Endodermal cell (in vitro differentiated cells): ENCODE measurements around the gene PCP2. TPM values are rescaled to one million over a fixed set of nuclear protein-coding genes. Genes with fewer than 3 reads are reported as not detected.

Experiments used
- DNase-seq: peaks from one replicate; pipeline ENCODE4 v3.0.0-alpha.2; 2017
- H3K27ac ChIP-seq: 2 replicates; pipeline ENCODE4 v1.5.1; 2013; ENCODE audit warnings: mild to moderate bottlenecking, low read depth, low read length, moderate library complexity
- H3K27me3 ChIP-seq: 2 replicates; pipeline ENCODE4 v1.6.1; 2013; ENCODE audit warnings: mild to moderate bottlenecking, low read length, moderate library complexity; ENCODE audit not compliant: insufficient read depth, control insufficient read depth, poor library complexity, severe bottlenecking
- H3K36me3 ChIP-seq: 2 replicates; pipeline ENCODE4 v1.7.0; 2013; ENCODE audit warnings: mild to moderate bottlenecking, low read length, moderate library complexity; ENCODE audit not compliant: control insufficient read depth, insufficient read depth
- H3K4me1 ChIP-seq: one replicate; pipeline ENCODE4 v1.7.0; 2013; ENCODE audit warnings: low read length; ENCODE audit not compliant: control insufficient read depth, insufficient read depth
- H3K4me3 ChIP-seq: 2 replicates; pipeline ENCODE4 v1.5.1; 2013; ENCODE audit warnings: mild to moderate bottlenecking, low read length, moderate library complexity
- H3K9ac ChIP-seq: 2 replicates; pipeline ENCODE4 v1.6.1; 2013; ENCODE audit warnings: mild to moderate bottlenecking, low read length, moderate library complexity; ENCODE audit not compliant: poor library complexity, severe bottlenecking; ENCODE audit errors: extremely low read depth
- H3K9me3 ChIP-seq: 2 replicates; pipeline ENCODE4 v1.6.1; 2013; ENCODE audit warnings: mild to moderate bottlenecking, low read length, moderate library complexity; ENCODE audit not compliant: control insufficient read depth
- H3K27ac Mint-ChIP-seq: 2 replicates; pipeline ENCODE4 v1.8.0; 2020; ENCODE audit warnings: mixed read lengths
- H3K27me3 Mint-ChIP-seq: 2 replicates; pipeline ENCODE4 v1.8.0; 2021; ENCODE audit warnings: mild to moderate bottlenecking, mixed read lengths; ENCODE audit not compliant: insufficient read depth
- H3K36me3 Mint-ChIP-seq: 2 replicates; pipeline ENCODE4 v1.8.0; 2020; ENCODE audit warnings: low read depth, mixed read lengths
- H3K4me1 Mint-ChIP-seq: 2 replicates; pipeline ENCODE4 v1.8.0; 2020; ENCODE audit warnings: mixed read lengths
- H3K4me3 Mint-ChIP-seq: 2 replicates; pipeline ENCODE4 v1.8.0; 2020; ENCODE audit warnings: mild to moderate bottlenecking, moderate library complexity, mixed read lengths
- H3K9me3 Mint-ChIP-seq: 2 replicates; pipeline ENCODE4 v1.8.0; 2020; ENCODE audit warnings: mild to moderate bottlenecking, mixed read lengths
- WGBS, 2 experiments: methylation state at CpG; one replicate each; pipeline versions ENCODE4 v1.1.5 to v1.1.7; 2013; ENCODE audit warnings: missing lambda C conversion rate in 2 of 2, mixed read lengths in 1 of 2; ENCODE audit not compliant: insufficient coverage in 1 of 2, insufficient read length in 1 of 2; 5-methylcytosine and 5-hydroxymethylcytosine counted together
- total RNA-seq, 2 donors: library from RNA; stranded (reverse); fragmentation: NEBNext Ultra II Directional in 1 of 2; extraction: Animal tissue kit (Norgen Biotek cat#: 25700) in 1 of 2; gene quantifications; 2 replicates in 1 of 2; 3 replicates in 1 of 2; pipeline ENCODE4 v1.2.1, GENCODE V29; 2021
- TF ChIP-seq, protein P1 (sequence below): fragments of 200-600 bp; sonication (generic); conservative IDR thresholded peaks from 2 replicates; pipeline ENCODE4 v1.5.0; 2021; ENCODE audit warnings: antibody characterized with exemption, mild to moderate bottlenecking

The PCP2 gene
- total RNA-seq, 2 donors from 2014 or later = 0.55 TPM; not detected in 1

DNA sequence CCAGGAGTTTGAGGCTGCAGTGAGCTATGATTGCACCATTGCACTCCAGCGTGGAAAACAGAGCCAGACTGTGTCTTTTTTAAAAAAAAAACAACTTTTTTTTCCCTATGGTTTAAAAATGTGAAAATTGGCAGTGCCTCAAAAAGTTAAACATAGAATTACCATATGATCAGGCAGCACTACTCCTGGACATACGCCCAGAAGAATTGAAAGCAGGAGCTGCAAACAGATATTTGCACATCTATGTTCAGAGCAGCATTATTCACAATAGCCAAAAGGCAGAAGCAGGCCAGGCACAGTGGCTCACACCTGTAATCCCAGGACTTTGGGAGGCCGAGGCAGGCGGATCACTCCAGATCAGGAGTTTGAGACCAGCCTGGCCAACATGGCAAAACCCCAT lies 31.6 kb upstream of the PCP2 start:
- no peak for DNase-seq
- Mint-ChIP-seq H3K9me3 (no peaks in the 10 kb centered on the region), H3K4me3 (no peak overlapping the region), H3K4me1 (no peaks in the 10 kb centered on the region), H3K36me3 (no peaks in the 10 kb centered on the region), H3K27ac (no peak overlapping the region), H3K27me3 (peaks cover 55% of the 10 kb centered on the region)
- 76 to 88% methylated on average over 3 to 4 of the region's 4 CpGs for WGBS, 2 experiments
- no peaks in the 10 kb centered on the region for H3K4me1 ChIP-seq
- no peaks in the 10 kb centered on the region for H3K9me3 ChIP-seq
- no peak overlapping the region for H3K27ac ChIP-seq
- H3K4me3 ChIP-seq = no peak overlapping the region
- peaks cover 34% of the 10 kb centered on the region for H3K27me3 ChIP-seq
- no peak overlapping the region for H3K9ac ChIP-seq
- H3K36me3 ChIP-seq = no peaks in the 10 kb centered on the region
- TF ChIP-seq, protein P1, sequence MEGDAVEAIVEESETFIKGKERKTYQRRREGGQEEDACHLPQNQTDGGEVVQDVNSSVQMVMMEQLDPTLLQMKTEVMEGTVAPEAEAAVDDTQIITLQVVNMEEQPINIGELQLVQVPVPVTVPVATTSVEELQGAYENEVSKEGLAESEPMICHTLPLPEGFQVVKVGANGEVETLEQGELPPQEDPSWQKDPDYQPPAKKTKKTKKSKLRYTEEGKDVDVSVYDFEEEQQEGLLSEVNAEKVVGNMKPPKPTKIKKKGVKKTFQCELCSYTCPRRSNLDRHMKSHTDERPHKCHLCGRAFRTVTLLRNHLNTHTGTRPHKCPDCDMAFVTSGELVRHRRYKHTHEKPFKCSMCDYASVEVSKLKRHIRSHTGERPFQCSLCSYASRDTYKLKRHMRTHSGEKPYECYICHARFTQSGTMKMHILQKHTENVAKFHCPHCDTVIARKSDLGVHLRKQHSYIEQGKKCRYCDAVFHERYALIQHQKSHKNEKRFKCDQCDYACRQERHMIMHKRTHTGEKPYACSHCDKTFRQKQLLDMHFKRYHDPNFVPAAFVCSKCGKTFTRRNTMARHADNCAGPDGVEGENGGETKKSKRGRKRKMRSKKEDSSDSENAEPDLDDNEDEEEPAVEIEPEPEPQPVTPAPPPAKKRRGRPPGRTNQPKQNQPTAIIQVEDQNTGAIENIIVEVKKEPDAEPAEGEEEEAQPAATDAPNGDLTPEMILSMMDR = no peak

DNA sequence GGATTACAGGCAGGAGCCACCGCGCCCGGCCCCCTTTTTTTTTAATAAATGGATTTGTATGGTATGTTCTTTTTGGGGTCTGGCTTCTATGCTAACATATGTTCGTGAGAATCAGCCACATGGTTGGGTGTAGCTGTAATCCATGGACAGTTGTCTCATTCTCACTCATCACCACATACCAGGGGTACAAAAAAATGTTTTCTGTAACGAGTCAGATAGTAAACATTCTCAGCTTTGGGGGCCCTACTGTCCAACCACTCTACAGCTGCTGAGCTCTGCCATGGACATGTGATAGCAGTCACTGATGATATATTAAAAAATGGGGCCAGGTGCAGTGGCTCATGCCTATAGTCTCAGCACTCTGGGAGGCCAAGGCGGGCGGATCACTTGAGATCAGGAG lies 30.2 kb upstream of the PCP2 start:
- H3K4me3 ChIP-seq = no peak overlapping the region
- Mint-ChIP-seq H3K36me3 (no peaks in the 10 kb centered on the region), H3K27me3 (peaks cover 45% of the 10 kb centered on the region), H3K9me3 (no peaks in the 10 kb centered on the region), H3K4me3 (no peak overlapping the region), H3K27ac (no peak overlapping the region), H3K4me1 (no peaks in the 10 kb centered on the region)
- peaks cover 22% of the 10 kb centered on the region for H3K27me3 ChIP-seq
- H3K36me3 ChIP-seq = no peaks in the 10 kb centered on the region
- no peak for DNase-seq
- no peak overlapping the region for H3K9ac ChIP-seq
- H3K27ac ChIP-seq = no peak overlapping the region
- 88 to 91% methylated on average over 3 to 7 of the region's 7 CpGs for WGBS, 2 experiments
- no peaks in the 10 kb centered on the region for H3K4me1 ChIP-seq
- H3K9me3 ChIP-seq = no peaks in the 10 kb centered on the region
- TF ChIP-seq, protein P1 = no peak

DNA sequence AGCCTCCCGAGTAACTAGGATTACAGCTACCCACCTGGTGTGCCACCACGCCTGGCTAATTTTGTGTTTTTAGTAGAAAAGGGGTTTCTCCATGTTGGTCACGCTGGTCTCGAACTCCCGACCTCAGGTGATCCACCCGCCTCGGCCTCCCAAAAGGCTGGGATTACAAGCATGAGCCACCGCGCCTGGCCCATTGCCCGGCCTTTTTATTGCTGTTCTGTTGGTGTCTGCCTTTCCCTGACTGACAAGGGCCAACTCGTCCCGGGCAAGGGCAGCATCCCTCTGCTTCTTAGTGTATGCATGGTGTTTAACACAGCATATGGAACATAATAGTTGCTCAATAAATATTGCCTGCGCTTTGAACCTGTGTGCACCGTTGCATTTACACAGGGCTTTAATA lies 29.1 kb upstream of the PCP2 start:
- no peaks in the 10 kb centered on the region for H3K36me3 ChIP-seq
- H3K4me1 ChIP-seq = no peaks in the 10 kb centered on the region
- H3K27me3 Mint-ChIP-seq = peaks cover 43% of the 10 kb centered on the region
- H3K4me3 ChIP-seq = no peak overlapping the region
- H3K4me3 Mint-ChIP-seq = no peak overlapping the region
- DNase-seq = no peak
- no peak overlapping the region for H3K9ac ChIP-seq
- no peaks in the 10 kb centered on the region for H3K9me3 ChIP-seq
- H3K4me1 Mint-ChIP-seq = no peaks in the 10 kb centered on the region
- H3K9me3 Mint-ChIP-seq = no peaks in the 10 kb centered on the region
- no peak overlapping the region for H3K27ac Mint-ChIP-seq
- TF ChIP-seq, protein P1 = no peak
- peaks cover 14% of the 10 kb centered on the region for H3K27me3 ChIP-seq
- H3K36me3 Mint-ChIP-seq = no peaks in the 10 kb centered on the region
- H3K27ac ChIP-seq = no peak overlapping the region
- WGBS, 2 experiments = 85 to 95% methylated on average over 9 to 14 of the region's 14 CpGs
